B cell (primary cell): Measurements from ENCODE around the gene CD74.

Source experiments
- CTCF ChIP-seq: fragments of 200-600 bp; IDR thresholded peaks from one replicate; pipeline ENCODE4 v1.8.0; 2022; ENCODE audit warnings: antibody characterized with exemption, mild to moderate bottlenecking
- EZH2 ChIP-seq: IDR thresholded peaks from 2 replicates; pipeline ENCODE4 v1.6.1; 2012; ENCODE audit warnings: borderline replicate concordance, low read depth, mild to moderate bottlenecking, moderate library complexity, low read length; ENCODE audit not compliant: insufficient read depth, poor library complexity, severe bottlenecking

GRCh38 chr5:150446088-150446487 lies 33.4 kb upstream of the CD74 start:
- TF ChIP-seq CTCF = no peak
- no peak for TF ChIP-seq EZH2
